Activated CD4-positive, alpha-beta T cell treated with anti-CD3 and anti-CD28 coated beads, Interleukin-2, amount 10 ng/mL, durations not matched to agents 7 days and 5 days (primary cell): ENCODE results near the gene KLF5. TPM values are rescaled to one million over a fixed set of nuclear protein-coding genes. Genes with fewer than 3 reads are reported as not detected.

Experiments used
- CTCF ChIA-PET: fragments of 350-600 bp; sonication (Branson Sonifier 250); formaldehyde crosslinking; loops from one replicate; lab custom pipeline; 2021; ENCODE audit warnings: antibody characterized with exemption; lab: Charles Lee
- POLR2A ChIA-PET: fragments of 350-600 bp; sonication (Branson Sonifier 250); formaldehyde crosslinking; loops from one replicate; lab custom pipeline; 2021; ENCODE audit warnings: antibody characterized with exemption; lab: Charles Lee
- DNase-seq: peaks from one replicate; pipeline ENCODE4 v3.0.0-alpha.2; 2020
- H3K27ac Mint-ChIP-seq: one replicate; pipeline ENCODE4 v1.8.0; 2021; ENCODE audit warnings: mild to moderate bottlenecking, moderate library complexity, mixed read lengths
- H3K27me3 Mint-ChIP-seq: one replicate; pipeline ENCODE4 v1.8.0; 2021; ENCODE audit warnings: mixed read lengths
- H3K36me3 Mint-ChIP-seq: one replicate; pipeline ENCODE4 v1.8.0; 2021; ENCODE audit warnings: low read depth, mixed read lengths
- H3K4me1 Mint-ChIP-seq: one replicate; pipeline ENCODE4 v1.8.0; 2021; ENCODE audit warnings: mixed read lengths
- H3K4me3 Mint-ChIP-seq: one replicate; pipeline ENCODE4 v1.8.0; 2021; ENCODE audit warnings: mild to moderate bottlenecking, moderate library complexity, mixed read lengths
- H3K9me3 Mint-ChIP-seq: one replicate; pipeline ENCODE4 v1.8.0; 2021; ENCODE audit warnings: mixed read lengths
- total RNA-seq, 2 experiments: library from RNA; stranded (reverse); gene quantifications; one replicate each; pipeline ENCODE4 v1.2.3, GENCODE V29; 2021

KLF5 gene
- total RNA-seq: 1 to 10 TPM; 4.7 to 4.8 TPM

DNA sequence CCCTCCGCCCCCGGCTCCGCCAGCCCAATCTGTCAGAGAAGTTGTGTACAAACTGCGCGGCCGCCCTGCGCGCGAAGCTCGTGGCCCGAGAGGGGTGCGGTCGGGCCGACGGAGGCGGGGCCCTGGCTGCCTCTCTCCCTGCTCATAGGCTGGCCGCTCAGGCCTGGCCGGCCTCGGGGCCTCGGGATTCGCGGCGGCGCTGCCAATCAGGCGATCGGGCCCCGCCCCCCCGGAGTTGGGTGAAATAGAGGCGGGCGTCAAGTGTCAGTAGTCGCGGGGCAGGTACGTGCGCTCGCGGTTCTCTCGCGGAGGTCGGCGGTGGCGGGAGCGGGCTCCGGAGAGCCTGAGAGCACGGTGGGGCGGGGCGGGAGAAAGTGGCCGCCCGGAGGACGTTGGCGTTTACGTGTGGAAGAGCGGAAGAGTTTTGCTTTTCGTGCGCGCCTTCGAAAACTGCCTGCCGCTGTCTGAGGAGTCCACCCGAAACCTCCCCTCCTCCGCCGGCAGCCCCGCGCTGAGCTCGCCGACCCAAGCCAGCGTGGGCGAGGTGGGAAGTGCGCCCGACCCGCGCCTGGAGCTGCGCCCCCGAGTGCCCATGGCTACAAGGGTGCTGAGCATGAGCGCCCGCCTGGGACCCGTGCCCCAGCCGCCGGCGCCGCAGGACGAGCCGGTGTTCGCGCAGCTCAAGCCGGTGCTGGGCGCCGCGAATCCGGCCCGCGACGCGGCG lies at the start of gene KLF5:
Gene KLF5 (plus strand): TSS at position 270 of the 724 bp plus-strand sequence. CDS start 323 bp downstream, at position 593.
- Mint-ChIP-seq H3K27me3 (peaks cover 40% of the 10 kb centered on the region), H3K4me1 (peaks cover 25% of the 10 kb centered on the region), H3K36me3 (peaks cover 12% of the 10 kb centered on the region), H3K27ac (peak within 1 kb of the TSS; percentile 92), H3K9me3 (no peaks in the 10 kb centered on the region), H3K4me3 (peak within 1 kb of the TSS; percentile 85)
- ChIA-PET CTCF (interaction anchor here (0.6 to 1.3 kb wide), 6 partner anchors 23 to 1078 kb away, joined by 3 to 5 read pairs (median 4); no protein-coding TSS in a partner anchor), POLR2A (interaction anchor here (0.6 kb wide), 1 partner anchor 1125 kb away, joined by 4 read pairs; no protein-coding TSS in a partner anchor)
- peak; percentile 97 for DNase-seq

DNA sequence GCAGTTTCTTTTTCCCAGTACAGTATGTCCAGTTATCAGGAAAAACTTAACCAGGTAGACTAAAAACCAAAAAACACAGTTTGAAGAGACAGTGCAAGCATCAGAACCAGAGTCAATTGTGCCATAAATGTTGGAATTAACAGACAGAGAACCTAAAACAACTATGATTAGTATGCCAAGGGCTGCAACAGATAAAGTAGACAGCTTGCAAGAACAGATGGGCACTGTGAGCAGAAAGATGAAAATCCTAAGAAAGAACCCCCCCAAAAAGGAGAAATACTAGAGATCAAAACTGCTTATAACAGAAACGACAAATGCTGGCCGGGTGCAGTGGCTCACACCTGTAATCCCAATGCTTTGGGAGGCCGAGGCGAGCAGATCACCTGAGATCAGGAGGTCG lies 47.1 kb upstream of the KLF5 start:
- Mint-ChIP-seq H3K36me3 (peaks cover 26% of the 10 kb centered on the region), H3K27me3 (no peaks in the 10 kb centered on the region), H3K4me1 (peaks cover 2% of the 10 kb centered on the region), H3K9me3 (peaks cover 2% of the 10 kb centered on the region), H3K4me3 (no peak overlapping the region), H3K27ac (no peak overlapping the region)
- no peak for DNase-seq
- ChIA-PET CTCF (no interaction called here), POLR2A (no interaction called here)

DNA sequence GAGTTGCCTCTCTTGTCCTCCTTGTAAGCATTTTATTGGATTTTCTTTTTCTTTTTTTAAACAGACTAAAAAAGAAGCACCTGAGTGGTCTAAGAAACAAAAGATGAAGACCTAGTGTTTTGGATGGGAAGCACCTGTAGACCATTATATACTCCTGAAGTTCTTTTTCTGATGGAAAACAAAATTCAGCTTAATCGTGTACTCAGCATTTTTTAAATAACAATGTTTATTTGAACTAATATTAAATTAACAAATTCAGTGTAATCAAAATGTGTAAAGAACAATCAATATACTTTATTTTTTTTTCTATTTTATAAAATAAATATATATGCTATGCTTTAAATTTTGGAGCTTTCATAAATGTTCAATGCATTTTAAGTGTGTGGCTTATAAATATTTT lies 43.0 kb upstream of the KLF5 start:
- Mint-ChIP-seq H3K9me3 (no peaks in the 10 kb centered on the region), H3K27ac (no peak overlapping the region), H3K4me3 (no peak overlapping the region), H3K27me3 (no peaks in the 10 kb centered on the region), H3K4me1 (no peaks in the 10 kb centered on the region), H3K36me3 (peaks cover 23% of the 10 kb centered on the region)
- CTCF ChIA-PET: no interaction called here
- POLR2A ChIA-PET: no interaction called here
- no peak for DNase-seq

DNA sequence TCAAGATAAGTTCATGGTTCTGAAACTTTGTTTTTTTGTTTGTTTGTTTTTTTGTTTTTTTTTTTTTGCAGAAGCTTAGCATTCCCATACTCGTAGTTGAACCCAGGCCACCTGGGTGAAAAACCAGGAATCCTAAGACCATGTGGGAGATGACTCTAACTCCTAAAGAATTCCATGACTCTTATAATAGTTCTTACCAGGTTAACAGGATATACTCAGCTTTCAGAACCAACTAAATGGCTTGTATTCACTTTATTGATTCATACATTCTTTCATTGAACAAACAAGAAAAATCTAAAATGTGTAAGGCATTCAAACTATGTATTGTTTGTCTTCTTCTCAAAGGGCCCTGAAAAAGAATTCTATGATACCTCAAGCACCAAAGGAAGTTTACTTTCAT lies 40.5 kb upstream of the KLF5 start:
- CTCF ChIA-PET: interaction anchor here (0.6 kb wide), 1 partner anchor 14 kb away, joined by 3 read pairs; no protein-coding TSS in a partner anchor
- no peak for DNase-seq
- Mint-ChIP-seq H3K4me3 (no peak overlapping the region), H3K4me1 (no peaks in the 10 kb centered on the region), H3K9me3 (no peaks in the 10 kb centered on the region), H3K27ac (no peak overlapping the region), H3K27me3 (no peaks in the 10 kb centered on the region), H3K36me3 (peaks cover 13% of the 10 kb centered on the region)
- POLR2A ChIA-PET: no interaction called here

DNA sequence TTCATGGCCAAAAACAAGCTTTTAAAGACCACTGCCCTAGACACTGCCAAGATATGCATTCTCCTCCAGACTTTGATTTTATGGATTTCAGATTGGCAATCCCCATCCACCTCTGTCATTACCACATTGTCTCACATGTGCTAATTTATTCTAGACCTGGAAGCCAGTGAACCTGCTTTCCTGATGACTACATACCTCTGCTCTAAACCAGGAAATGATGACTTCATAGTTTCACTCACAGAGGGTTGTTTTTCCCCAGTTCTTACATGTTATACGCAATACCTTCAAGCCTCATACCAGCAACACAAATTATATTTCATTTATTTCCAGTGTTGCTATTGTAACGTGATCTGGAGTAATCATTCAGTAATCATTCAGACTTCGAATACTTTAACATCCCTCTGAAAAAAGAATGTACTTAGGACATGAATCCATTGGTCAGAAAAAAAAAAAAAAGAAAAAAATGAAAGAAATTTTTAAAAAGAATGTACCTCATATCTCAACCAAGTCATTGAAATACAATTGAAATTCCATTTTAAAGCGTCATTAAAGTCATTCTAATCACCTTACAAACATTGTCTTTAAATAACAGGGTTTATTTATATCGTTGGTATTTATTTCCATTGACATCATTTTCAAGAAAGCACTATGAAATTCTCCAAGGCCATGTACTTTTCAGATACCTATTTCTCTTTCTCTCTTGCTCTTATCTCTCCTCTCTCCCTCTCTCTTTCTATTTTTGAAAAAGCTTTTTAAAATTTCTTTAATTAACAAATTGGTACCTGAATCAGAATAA lies 33.4 kb upstream of the KLF5 start:
- Mint-ChIP-seq H3K27ac (no peak overlapping the region), H3K9me3 (no peaks in the 10 kb centered on the region), H3K4me1 (peaks cover 4% of the 10 kb centered on the region), H3K36me3 (peaks cover 4% of the 10 kb centered on the region), H3K27me3 (no peaks in the 10 kb centered on the region), H3K4me3 (no peak overlapping the region)
- DNase-seq: no peak
- ChIA-PET POLR2A (no interaction called here), CTCF (no interaction called here)

DNA sequence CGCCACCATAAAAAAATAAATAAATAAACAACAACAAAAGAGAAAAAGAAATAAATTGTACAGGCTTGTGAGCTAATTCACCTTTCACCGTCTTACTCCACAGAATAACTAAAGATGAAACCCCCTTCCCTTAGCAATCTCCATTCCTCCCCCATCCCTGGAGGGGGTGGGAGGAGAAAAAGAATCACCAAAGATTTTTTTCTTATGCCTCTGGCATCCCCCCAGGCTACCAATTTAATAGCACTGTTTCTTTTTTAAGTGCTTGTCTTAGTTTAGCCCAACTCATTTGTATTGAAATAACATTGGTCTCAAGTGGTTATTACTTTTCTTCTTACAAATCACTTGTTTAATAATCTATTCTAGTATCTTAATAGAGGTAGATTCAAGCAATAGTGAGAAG lies 23.9 kb upstream of the KLF5 start:
- Mint-ChIP-seq H3K27ac (no peak overlapping the region), H3K4me3 (no peak overlapping the region), H3K27me3 (no peaks in the 10 kb centered on the region), H3K4me1 (no peaks in the 10 kb centered on the region), H3K36me3 (no peaks in the 10 kb centered on the region), H3K9me3 (no peaks in the 10 kb centered on the region)
- ChIA-PET POLR2A (interaction anchor here (0.6 kb wide), 1 partner anchor 380 kb away, joined by 3 read pairs; no protein-coding TSS in a partner anchor), CTCF (interaction anchor here (0.7 to 2.0 kb wide), 7 partner anchors 11 to 665 kb away, joined by 3 to 6 read pairs (median 4); partner anchors contain the start of gene KLF5)
- no peak for DNase-seq

DNA sequence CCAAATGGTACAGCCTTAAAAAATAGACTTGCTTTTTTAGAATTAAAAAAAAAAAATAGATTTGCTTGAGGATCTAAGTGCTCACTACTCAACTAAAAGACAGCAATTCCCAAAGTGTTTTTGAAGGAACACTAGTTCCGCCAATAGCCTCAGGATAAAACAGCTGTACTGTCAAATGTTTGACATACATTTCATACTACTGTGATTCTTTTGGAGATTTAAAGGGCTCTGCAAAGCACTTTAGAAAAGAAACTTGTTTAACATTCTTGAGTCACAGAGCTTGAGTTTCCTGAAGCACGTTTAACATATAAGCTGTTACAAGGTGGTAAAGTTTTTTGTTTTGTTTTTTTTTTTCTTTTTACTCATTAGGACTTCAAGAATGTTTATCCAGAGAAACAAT lies 23.1 kb upstream of the KLF5 start:
- no peaks in the 10 kb centered on the region for H3K36me3 Mint-ChIP-seq
- ChIA-PET CTCF (interaction anchor here (0.6 to 2.0 kb wide), 4 partner anchors 12 to 250 kb away, joined by 3 to 6 read pairs (median 4); partner anchors contain the start of gene KLF5), POLR2A (no interaction called here)
- H3K4me1 Mint-ChIP-seq: no peaks in the 10 kb centered on the region
- H3K4me3 Mint-ChIP-seq: no peak overlapping the region
- DNase-seq: no peak
- no peak overlapping the region for H3K27ac Mint-ChIP-seq
- no peaks in the 10 kb centered on the region for H3K9me3 Mint-ChIP-seq
- H3K27me3 Mint-ChIP-seq: no peaks in the 10 kb centered on the region

DNA sequence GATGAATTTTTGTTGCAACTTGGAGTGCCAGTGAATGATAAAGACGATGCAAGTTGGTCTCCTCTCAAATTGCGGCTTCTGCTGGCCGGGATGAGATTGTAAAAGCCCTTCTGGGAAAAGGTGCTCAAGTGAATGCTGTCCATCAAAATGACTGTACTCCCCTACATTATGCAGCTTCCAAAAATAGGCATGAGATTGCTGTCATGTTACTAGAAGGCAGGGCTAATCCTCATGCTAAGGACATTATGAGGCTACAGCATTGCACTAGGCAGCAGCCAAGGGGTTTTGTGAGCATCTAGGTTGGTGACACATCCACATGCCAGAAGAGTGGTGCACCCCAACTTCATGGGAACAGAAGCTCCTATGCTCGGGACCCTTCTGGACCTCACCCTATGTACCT lies 22.2 kb upstream of the KLF5 start:
- no peaks in the 10 kb centered on the region for H3K36me3 Mint-ChIP-seq
- H3K27ac Mint-ChIP-seq: no peak overlapping the region
- POLR2A ChIA-PET: no interaction called here
- H3K4me3 Mint-ChIP-seq: no peak overlapping the region
- H3K4me1 Mint-ChIP-seq: no peaks in the 10 kb centered on the region
- DNase-seq: no peak
- H3K9me3 Mint-ChIP-seq: no peaks in the 10 kb centered on the region
- no peaks in the 10 kb centered on the region for H3K27me3 Mint-ChIP-seq
- CTCF ChIA-PET: no interaction called here

DNA sequence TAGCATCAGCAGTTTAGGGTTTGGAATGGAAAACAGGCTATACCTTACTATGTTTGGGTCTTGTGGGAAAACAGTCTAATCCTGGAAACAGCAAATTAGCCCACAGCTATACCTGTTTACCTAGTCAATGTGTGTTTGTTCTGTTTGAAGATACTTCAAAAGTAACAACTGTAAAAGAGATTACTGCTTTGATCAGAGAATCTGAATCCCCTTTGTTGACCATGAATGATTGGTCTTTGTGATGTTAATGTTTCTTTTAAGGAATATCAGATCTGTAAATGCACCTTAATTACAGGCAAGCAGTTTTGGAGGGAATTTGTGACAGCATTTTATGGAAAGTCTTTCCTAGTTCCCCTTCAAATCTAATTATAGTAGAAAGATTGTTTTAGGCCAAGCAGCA lies 20.7 kb upstream of the KLF5 start:
- POLR2A ChIA-PET: no interaction called here
- Mint-ChIP-seq H3K27me3 (no peaks in the 10 kb centered on the region), H3K9me3 (no peaks in the 10 kb centered on the region), H3K4me3 (no peak overlapping the region), H3K36me3 (no peaks in the 10 kb centered on the region), H3K27ac (no peak overlapping the region), H3K4me1 (no peaks in the 10 kb centered on the region)
- CTCF ChIA-PET: no interaction called here
- DNase-seq: no peak

DNA sequence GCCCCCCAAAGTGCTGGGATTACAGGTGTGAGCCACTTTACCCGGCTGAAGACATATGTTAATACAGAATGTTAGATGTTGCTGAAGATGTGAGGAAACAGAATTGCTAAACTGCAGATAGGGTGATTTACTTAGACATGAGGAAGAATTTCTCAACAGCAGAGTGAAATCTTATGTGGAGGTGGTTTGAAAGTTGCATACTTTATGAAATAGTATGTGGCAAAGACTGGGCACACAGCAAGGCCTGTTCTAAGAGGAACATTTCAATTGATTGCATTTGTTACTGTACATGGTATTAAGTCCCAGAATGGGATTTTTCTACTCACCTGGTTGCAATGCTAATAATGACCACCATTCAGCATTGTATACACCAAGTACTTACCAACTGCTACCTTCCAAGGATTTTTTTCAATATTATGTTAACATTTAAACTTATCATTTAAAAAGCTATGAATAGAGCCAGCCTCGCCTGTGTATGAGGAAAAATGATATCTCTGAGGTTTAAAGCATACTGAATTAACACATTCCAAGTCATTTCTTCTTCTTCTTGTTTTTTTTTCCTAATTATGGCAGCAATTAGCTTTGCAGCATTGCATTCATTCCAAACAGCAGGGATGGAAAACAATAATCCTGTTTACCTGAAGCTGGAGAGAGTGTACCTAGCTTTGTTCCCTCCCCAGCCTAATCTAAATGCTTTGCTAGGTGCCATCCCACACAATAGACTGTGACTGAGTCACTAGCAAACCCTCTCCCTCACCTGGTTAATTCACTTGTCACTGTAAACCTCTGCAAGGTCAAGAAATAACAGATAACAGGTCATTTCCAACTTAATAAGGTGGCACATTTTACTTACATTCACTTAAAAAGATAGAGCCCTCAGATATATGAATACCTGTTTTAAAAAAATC lies 19.4 kb upstream of the KLF5 start:
- DNase-seq: no peak
- POLR2A ChIA-PET: no interaction called here
- no peaks in the 10 kb centered on the region for H3K9me3 Mint-ChIP-seq
- no peaks in the 10 kb centered on the region for H3K36me3 Mint-ChIP-seq
- no peaks in the 10 kb centered on the region for H3K4me1 Mint-ChIP-seq
- CTCF ChIA-PET: no interaction called here
- no peaks in the 10 kb centered on the region for H3K27me3 Mint-ChIP-seq
- H3K4me3 Mint-ChIP-seq: no peak overlapping the region
- no peak overlapping the region for H3K27ac Mint-ChIP-seq

DNA sequence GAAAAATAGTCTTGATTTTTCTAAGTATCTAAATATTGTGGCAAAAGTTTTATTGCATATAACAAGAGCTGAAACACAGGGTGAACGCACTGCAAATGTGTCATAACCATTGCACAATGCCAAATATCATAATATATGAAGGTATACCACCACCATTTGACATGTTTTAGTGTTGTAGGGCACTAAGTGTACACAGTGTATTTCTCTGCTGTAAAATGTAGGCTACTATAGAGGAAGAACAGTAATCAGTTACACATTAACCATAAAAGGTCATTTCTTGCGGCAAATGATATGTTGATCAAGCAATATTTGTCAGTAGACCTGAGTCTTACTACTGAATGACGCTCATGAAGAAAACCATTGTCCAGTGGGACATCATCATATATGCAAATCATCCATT lies 18.3 kb upstream of the KLF5 start:
- no peak for DNase-seq
- Mint-ChIP-seq H3K36me3 (no peaks in the 10 kb centered on the region), H3K4me1 (no peaks in the 10 kb centered on the region), H3K27me3 (no peaks in the 10 kb centered on the region), H3K4me3 (no peak overlapping the region), H3K27ac (no peak overlapping the region), H3K9me3 (no peaks in the 10 kb centered on the region)
- ChIA-PET POLR2A (no interaction called here), CTCF (no interaction called here)

DNA sequence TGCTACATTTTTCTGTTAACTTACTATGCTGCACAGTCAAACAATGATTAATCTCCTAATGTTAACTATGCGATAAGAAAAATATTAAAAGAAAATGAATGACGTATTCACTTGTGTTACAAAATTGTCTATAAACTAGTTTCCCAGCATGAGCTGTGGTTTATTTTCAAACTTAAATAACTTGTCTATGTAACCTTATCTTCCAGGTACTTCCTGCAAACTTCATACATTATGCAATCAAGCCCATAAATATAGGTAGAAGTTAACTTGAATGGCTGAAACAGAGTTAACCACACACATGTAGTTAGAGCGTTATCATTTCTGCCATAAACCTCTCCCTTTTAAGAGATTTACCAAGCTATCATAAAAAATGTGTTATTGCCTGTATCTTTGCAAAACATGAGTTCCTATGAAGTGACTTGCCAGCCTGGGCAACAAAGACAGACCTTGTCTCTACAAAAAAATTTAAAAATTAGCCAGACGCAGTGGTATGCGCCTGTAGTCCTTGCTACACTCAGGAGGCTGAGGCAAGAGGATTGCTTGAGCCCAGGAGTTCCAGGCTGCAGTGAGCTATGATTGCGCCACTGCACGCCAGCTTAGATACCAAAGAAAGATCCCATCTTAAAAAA lies 17.7 kb upstream of the KLF5 start:
- no peak overlapping the region for H3K4me3 Mint-ChIP-seq
- no peaks in the 10 kb centered on the region for H3K27me3 Mint-ChIP-seq
- no peak overlapping the region for H3K27ac Mint-ChIP-seq
- H3K36me3 Mint-ChIP-seq: no peaks in the 10 kb centered on the region
- DNase-seq: no peak
- POLR2A ChIA-PET: no interaction called here
- no peaks in the 10 kb centered on the region for H3K4me1 Mint-ChIP-seq
- CTCF ChIA-PET: interaction anchor here (0.6 kb wide), 1 partner anchor 316 kb away, joined by 3 read pairs; no protein-coding TSS in a partner anchor
- no peaks in the 10 kb centered on the region for H3K9me3 Mint-ChIP-seq
